OCI-LY3 (cell line): ENCODE data around the gene ELK3.
A peak's percentile ranks its signal among the peaks of the same experiment; 100 is the strongest.

ENCODE experiments used
- H2AFZ ChIP-seq: fragments of 200-600, 300-600 bp; shearing (Covaris generic); 2 replicates; pipeline ENCODE4 v1.6.0; 2014; ENCODE audit warnings: antibody characterized with exemption, low read depth, low read length
- H3K27ac ChIP-seq: fragments of 200-600, 300-600 bp; sonication (generic); 2 replicates; pipeline ENCODE4 v1.5.1; 2014; ENCODE audit warnings: mild to moderate bottlenecking, low read length, moderate library complexity, mixed read lengths
- H3K27me3 ChIP-seq: fragments of 200-600, 300-600 bp; sonication (generic); 2 replicates; pipeline ENCODE4 v1.6.1; 2014; ENCODE audit warnings: low read depth, low read length, mixed read lengths
- H3K36me3 ChIP-seq: fragments of 200-600, 300-600 bp; sonication (generic); replicated peaks from 2 replicates; pipeline ENCODE3; 2014; ENCODE audit warnings: low read depth, low read length, mixed read lengths
- H3K4me1 ChIP-seq: fragments of 300-600, 200-600 bp; sonication (generic); 2 replicates; pipeline ENCODE4 v1.6.1; 2014; ENCODE audit warnings: low read length, mixed read lengths
- H3K4me2 ChIP-seq: fragments of 200-600, 300-600 bp; sonication (generic); 2 replicates; pipeline ENCODE4 v1.6.1; 2014; ENCODE audit warnings: low read length, mixed read lengths
- H3K4me3 ChIP-seq: fragments of 300-600, 200-600 bp; sonication (generic); 2 replicates; pipeline ENCODE4 v1.5.1; 2014; ENCODE audit warnings: antibody characterized with exemption, mild to moderate bottlenecking, low read length, moderate library complexity
- H3K79me2 ChIP-seq: fragments of 300-600, 200-600 bp; shearing (Covaris generic); 2 replicates; pipeline ENCODE4 v1.6.1; 2014; ENCODE audit warnings: mild to moderate bottlenecking, low read length, mixed read lengths
- H3K9ac ChIP-seq: fragments of 300-600, 200-600 bp; shearing (Covaris generic); 2 replicates; pipeline ENCODE4 v1.6.0; 2014; ENCODE audit warnings: mild to moderate bottlenecking, low read length, moderate library complexity
- H3K9me3 ChIP-seq: fragments of 200-600, 300-600 bp; shearing (Covaris generic); 2 replicates; pipeline ENCODE4 v1.6.1; 2014; ENCODE audit warnings: low read length, mixed read lengths; ENCODE audit not compliant: insufficient read depth
- H4K20me1 ChIP-seq: fragments of 200-600, 300-600 bp; sonication (generic); 2 replicates; pipeline ENCODE4 v1.6.1; 2016; ENCODE audit warnings: low read length, mixed read lengths; ENCODE audit not compliant: insufficient read depth
- EZH2phosphoT487 ChIP-seq: fragments of 200-600 bp; shearing (Covaris generic); IDR thresholded peaks from 2 replicates; pipeline ENCODE4 v1.6.1; 2018; ENCODE audit warnings: antibody characterized with exemption, mixed run types, low read depth
- TF ChIP-seq, protein P1 (sequence below): fragments of 200-600, 300-600 bp; sonication (generic); IDR thresholded peaks from 2 replicates; pipeline ENCODE4 v1.5.1; 2014; ENCODE audit warnings: antibody characterized with exemption, low read length, low read depth

The ELK3 gene

DNA sequence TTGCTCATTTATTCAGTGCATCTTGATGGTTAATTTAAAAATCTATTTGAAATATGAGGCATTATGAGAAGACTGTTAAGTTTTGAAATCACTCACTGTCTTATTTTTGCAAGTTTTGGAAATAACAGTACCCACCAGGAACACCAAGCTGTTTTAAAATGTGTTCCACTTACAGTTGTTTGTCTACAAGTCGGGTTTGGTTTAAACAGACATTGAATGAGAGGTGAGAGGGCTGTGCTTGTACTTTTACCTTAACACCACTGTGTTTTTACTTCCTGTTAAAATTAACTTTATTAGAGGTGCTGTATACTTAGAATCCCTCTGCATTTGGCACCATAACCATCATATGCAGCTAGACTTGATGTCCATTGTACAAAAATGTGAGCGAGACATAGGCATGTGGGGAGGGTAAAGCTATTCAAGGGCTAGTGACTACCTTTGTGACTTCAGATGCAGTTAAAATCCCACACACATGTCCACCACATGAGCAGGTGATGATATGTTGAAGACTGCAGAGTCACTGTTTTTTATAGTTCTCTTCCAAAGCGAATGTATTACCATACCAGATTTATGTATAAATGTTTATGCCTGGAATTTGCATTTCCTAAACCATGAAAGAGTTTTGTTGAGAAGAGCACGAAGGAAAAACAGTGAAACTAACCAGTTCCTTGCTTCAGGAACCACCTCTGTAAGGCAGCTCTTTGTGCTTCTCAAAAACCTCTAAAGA lies 12.9 kb downstream of the ELK3 start:
- Histone ChIP-seq H3K4me3 (no peak overlapping the region), H3K27ac (no peak overlapping the region), H3K9me3 (no peaks in the 10 kb centered on the region), H3K9ac (no peak overlapping the region), H3K4me1 (peaks cover 63% of the 10 kb centered on the region), H3K27me3 (no peaks in the 10 kb centered on the region), H2AFZ (no peak overlapping the region), H3K36me3 (peaks cover 36% of the 10 kb centered on the region), H3K79me2 (peaks cover 99% of the 10 kb centered on the region), H4K20me1 (peaks cover 93% of the 10 kb centered on the region), H3K4me2 (peak overlapping the region; percentile 43)
- TF ChIP-seq EZH2phosphoT487: no peak
- TF ChIP-seq, protein P1, sequence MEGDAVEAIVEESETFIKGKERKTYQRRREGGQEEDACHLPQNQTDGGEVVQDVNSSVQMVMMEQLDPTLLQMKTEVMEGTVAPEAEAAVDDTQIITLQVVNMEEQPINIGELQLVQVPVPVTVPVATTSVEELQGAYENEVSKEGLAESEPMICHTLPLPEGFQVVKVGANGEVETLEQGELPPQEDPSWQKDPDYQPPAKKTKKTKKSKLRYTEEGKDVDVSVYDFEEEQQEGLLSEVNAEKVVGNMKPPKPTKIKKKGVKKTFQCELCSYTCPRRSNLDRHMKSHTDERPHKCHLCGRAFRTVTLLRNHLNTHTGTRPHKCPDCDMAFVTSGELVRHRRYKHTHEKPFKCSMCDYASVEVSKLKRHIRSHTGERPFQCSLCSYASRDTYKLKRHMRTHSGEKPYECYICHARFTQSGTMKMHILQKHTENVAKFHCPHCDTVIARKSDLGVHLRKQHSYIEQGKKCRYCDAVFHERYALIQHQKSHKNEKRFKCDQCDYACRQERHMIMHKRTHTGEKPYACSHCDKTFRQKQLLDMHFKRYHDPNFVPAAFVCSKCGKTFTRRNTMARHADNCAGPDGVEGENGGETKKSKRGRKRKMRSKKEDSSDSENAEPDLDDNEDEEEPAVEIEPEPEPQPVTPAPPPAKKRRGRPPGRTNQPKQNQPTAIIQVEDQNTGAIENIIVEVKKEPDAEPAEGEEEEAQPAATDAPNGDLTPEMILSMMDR: no peak

DNA sequence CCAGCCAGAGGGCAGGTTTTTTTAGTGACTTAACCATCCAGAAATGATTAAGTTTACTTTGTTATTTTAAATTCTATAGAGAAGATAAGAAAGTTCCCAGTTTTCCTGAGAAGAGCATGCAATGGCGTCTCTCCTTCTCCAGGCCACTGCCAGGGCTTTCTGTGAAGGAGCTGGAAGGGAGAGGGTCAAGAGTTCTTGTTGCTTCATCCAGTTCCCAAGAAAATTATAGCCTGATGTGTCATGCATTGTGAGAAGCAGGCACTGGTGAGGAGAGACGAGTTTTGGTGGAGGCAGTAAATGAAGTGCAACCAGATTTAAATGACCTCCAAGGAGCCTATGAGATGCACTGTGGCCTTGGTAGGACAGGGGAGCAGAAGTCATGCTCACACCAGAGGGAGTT lies 14.2 kb downstream of the ELK3 start:
- Histone ChIP-seq H3K27me3 (no peaks in the 10 kb centered on the region), H3K27ac (no peak overlapping the region), H3K9ac (no peak overlapping the region), H4K20me1 (peaks cover 95% of the 10 kb centered on the region), H3K4me1 (peaks cover 73% of the 10 kb centered on the region), H3K9me3 (no peaks in the 10 kb centered on the region), H3K4me3 (peak overlapping the region; percentile 1; the same call in 1 of the 2 replicates), H3K79me2 (peaks cover 99% of the 10 kb centered on the region), H2AFZ (no peak overlapping the region), H3K36me3 (peaks cover 36% of the 10 kb centered on the region), H3K4me2 (peak overlapping the region; percentile 49)
- no peak for TF ChIP-seq EZH2phosphoT487
- TF ChIP-seq, protein P1: no peak

DNA sequence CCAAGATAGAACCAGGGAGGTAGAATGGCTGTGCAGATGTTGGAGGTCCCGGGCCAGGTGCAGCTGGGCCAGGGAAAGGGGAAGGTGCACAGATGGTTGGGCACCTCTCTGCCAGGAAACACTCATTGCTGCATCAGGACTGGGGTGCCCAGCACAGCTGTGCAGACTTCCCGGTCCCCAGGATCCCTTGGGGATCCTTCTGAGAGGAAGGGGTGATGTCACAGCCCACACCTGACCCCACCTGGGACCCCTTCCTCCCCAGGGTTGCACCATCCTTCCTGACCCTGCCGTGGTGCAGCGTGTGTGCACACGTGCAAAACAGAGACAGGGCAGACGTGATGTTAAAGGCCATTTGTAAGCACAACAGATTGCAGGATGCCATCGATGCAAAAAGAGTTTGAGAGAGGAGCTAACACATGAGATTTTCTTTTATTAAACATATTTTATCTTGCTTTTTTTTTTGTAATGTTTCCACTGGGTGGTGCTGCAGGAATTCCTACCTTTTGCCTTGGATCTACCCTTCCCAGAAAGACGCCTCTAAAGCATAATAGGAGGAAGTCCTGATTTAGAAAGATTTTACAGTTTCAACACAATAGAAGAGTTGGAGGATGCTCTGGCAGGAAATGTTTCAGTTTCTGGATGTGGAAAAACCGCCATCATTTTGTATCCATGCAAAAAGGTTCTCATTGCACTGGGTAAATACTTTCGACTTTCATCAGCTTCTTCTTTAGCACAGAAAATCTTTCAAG lies 14.8 kb downstream of the ELK3 start:
- H3K9ac ChIP-seq: no peak overlapping the region
- H2AFZ ChIP-seq: no peak overlapping the region
- peaks cover 77% of the 10 kb centered on the region for H3K4me1 ChIP-seq
- H3K27ac ChIP-seq: no peak overlapping the region
- H3K4me2 ChIP-seq: peak overlapping the region; percentile 49
- H3K36me3 ChIP-seq: peaks cover 35% of the 10 kb centered on the region
- peak overlapping the region; percentile 1; the same call in 1 of the 2 replicates for H3K4me3 ChIP-seq
- no peak for TF ChIP-seq EZH2phosphoT487
- TF ChIP-seq, protein P1: no peak
- no peaks in the 10 kb centered on the region for H3K9me3 ChIP-seq
- peaks cover 99% of the 10 kb centered on the region for H3K79me2 ChIP-seq
- peaks cover 93% of the 10 kb centered on the region for H4K20me1 ChIP-seq
- H3K27me3 ChIP-seq: no peaks in the 10 kb centered on the region

DNA sequence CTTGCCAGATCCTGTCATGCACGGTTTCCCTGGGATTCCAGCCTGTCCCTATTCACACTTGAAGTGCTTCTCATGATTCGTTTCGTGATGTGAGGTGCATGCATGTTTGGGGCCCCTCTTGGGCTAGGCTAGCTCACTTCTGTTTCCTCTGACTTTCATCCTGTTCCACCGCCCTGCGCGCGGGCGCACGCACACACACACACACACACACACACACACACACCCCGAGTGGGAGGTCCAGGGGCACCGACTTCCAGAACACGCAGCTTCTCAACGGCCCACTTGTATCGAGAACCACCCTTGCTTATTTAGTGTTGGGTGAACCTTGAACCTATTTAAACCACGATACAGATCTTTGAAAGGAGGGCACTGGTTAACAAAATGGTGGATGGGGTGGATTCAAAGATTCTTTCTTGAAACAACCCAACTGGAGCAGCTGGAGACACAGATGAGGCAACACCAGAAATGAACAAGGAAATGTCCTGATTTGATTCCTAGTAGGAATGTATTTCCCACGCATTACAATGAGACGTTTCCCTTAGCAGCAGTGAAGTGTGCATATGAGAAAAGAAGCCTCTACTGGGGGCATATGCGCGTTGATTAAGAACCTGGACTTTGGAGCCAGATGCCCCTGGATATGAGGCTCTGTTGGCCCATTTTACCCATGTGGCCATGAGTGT lies 16.3 kb downstream of the ELK3 start:
- no peak for TF ChIP-seq EZH2phosphoT487
- H3K79me2 ChIP-seq: peaks cover 91% of the 10 kb centered on the region
- no peak overlapping the region for H3K27ac ChIP-seq
- peaks cover 80% of the 10 kb centered on the region for H3K4me1 ChIP-seq
- H2AFZ ChIP-seq: no peak overlapping the region
- no peaks in the 10 kb centered on the region for H3K27me3 ChIP-seq
- H3K9me3 ChIP-seq: no peaks in the 10 kb centered on the region
- peaks cover 89% of the 10 kb centered on the region for H4K20me1 ChIP-seq
- peaks cover 25% of the 10 kb centered on the region for H3K36me3 ChIP-seq
- no peak overlapping the region for H3K4me2 ChIP-seq
- H3K9ac ChIP-seq: no peak overlapping the region
- no peak overlapping the region for H3K4me3 ChIP-seq
